Measurements from ENCODE around the gene GPAM. TPM values are rescaled to one million over a fixed set of nuclear protein-coding genes. Genes with fewer than 3 reads are reported as not detected.

The GPAM gene
- polyA plus RNA-seq, 1 of the 3 experiments (the other 2 are of a cell fraction) = 2.1 TPM

GRCh38 chr10:112216151-112216550 lies 32.6 kb upstream of the GPAM start:
- no peak overlapping the region for H3K9ac ChIP-seq
- TF ChIP-seq EZH2phosphoT487 (IDR thresholded peaks at IDR 0.05; ENCODE audit: borderline replicate concordance, low read depth) = no peak
- no peak for TF ChIP-seq USF2 (IDR thresholded peaks at IDR 0.05; ENCODE audit: borderline replicate concordance, low read depth, low read length)
- TF ChIP-seq FOXJ3 (CRISPR knock-in tag; IDR thresholded peaks at IDR 0.05) = no peak
- TF ChIP-seq RFX5 (IDR thresholded peaks at IDR 0.05; ENCODE audit: low read length) = no peak
- no peak for TF ChIP-seq PBX3 (IDR thresholded peaks at IDR 0.05)
- TF ChIP-seq, protein P1, sequence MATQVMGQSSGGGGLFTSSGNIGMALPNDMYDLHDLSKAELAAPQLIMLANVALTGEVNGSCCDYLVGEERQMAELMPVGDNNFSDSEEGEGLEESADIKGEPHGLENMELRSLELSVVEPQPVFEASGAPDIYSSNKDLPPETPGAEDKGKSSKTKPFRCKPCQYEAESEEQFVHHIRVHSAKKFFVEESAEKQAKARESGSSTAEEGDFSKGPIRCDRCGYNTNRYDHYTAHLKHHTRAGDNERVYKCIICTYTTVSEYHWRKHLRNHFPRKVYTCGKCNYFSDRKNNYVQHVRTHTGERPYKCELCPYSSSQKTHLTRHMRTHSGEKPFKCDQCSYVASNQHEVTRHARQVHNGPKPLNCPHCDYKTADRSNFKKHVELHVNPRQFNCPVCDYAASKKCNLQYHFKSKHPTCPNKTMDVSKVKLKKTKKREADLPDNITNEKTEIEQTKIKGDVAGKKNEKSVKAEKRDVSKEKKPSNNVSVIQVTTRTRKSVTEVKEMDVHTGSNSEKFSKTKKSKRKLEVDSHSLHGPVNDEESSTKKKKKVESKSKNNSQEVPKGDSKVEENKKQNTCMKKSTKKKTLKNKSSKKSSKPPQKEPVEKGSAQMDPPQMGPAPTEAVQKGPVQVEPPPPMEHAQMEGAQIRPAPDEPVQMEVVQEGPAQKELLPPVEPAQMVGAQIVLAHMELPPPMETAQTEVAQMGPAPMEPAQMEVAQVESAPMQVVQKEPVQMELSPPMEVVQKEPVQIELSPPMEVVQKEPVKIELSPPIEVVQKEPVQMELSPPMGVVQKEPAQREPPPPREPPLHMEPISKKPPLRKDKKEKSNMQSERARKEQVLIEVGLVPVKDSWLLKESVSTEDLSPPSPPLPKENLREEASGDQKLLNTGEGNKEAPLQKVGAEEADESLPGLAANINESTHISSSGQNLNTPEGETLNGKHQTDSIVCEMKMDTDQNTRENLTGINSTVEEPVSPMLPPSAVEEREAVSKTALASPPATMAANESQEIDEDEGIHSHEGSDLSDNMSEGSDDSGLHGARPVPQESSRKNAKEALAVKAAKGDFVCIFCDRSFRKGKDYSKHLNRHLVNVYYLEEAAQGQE (IDR thresholded peaks at IDR 0.05; ENCODE audit: low read depth, low read length) = no peak
- TF ChIP-seq CHD2 (IDR thresholded peaks at IDR 0.05; ENCODE audit: low read length, partially characterized antibody) = no peak
- TF ChIP-seq SMC3 (IDR thresholded peaks at IDR 0.05; ENCODE audit: low read depth, low read length) = no peak
- no peak for TF ChIP-seq NRF1 (IDR thresholded peaks at IDR 0.05; ENCODE audit: low read depth, low read length)
- TF ChIP-seq TCF12 (IDR thresholded peaks at IDR 0.05) = no peak
- no peak for TF ChIP-seq POLR2AphosphoS5 (IDR thresholded peaks at IDR 0.05; ENCODE audit: low read depth, low read length)
- TF ChIP-seq, protein P2, sequence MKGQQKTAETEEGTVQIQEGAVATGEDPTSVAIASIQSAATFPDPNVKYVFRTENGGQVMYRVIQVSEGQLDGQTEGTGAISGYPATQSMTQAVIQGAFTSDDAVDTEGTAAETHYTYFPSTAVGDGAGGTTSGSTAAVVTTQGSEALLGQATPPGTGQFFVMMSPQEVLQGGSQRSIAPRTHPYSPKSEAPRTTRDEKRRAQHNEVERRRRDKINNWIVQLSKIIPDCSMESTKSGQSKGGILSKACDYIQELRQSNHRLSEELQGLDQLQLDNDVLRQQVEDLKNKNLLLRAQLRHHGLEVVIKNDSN (IDR thresholded peaks at IDR 0.05; ENCODE audit: borderline replicate concordance, low read depth) = no peak
- no peak for TF ChIP-seq JUND (IDR thresholded peaks at IDR 0.05)
- no peaks in the 10 kb centered on the region for H3K27me3 ChIP-seq (ENCODE audit: insufficient read depth)
- H3K79me2 ChIP-seq (ENCODE audit: insufficient read depth) = no peaks in the 10 kb centered on the region
- H3K9me3 ChIP-seq = no peaks in the 10 kb centered on the region
- peaks cover 0 to 43% of the 10 kb centered on the region in 2 experiments; a peak in 2 of 4 replicates for H3K4me1 ChIP-seq (ENCODE audit: control insufficient read depth in 1 of 2, insufficient read depth in 2 of 2, low read depth in 1 of 2, low read length in 1 of 2)
- H3K9me2 ChIP-seq = no peaks in the 10 kb centered on the region
- no peaks in the 10 kb centered on the region for H3F3A ChIP-seq (replicated peaks; ENCODE audit: insufficient read depth)
- POLR2A ChIA-PET = interaction anchor here (1.2 to 2.4 kb wide), 2 partner anchors 17 to 33 kb away, joined by 6 to 8 read pairs; partner anchors contain the start of gene GPAM
- WGBS (ENCODE audit: low lambda C conversion rate) = 46% methylated on average over 2 of the region's 2 CpGs
- no peak overlapping the region for H3K4me2 ChIP-seq
- H2AFZ ChIP-seq (ENCODE audit: low read depth) = no peak overlapping the region
- CTCF ChIA-PET = interaction anchor here (1.0 to 1.1 kb wide), 2 partner anchors 9 to 101 kb away, joined by 3 to 4 read pairs; no protein-coding TSS in a partner anchor
- no peak overlapping the region for H3K4me3 ChIP-seq (ENCODE audit: low read depth in 2 of 2, low read length in 1 of 2)
- no peak for DNase-seq
- peak overlapping the region in 1 of 2 experiments; percentile 99; a peak in 2 of 4 replicates for H3K27ac ChIP-seq (ENCODE audit: low read depth in 2 of 2, low read length in 1 of 2)
- no peaks in the 10 kb centered on the region for H3K36me3 ChIP-seq (replicated peaks in 1 of 2; ENCODE audit: control insufficient read depth in 1 of 2, insufficient read depth in 2 of 2, low read length in 1 of 2)
- no peaks in the 10 kb centered on the region for H4K20me1 ChIP-seq (ENCODE audit: insufficient read depth)

Data from SK-N-SH (cell line).